SKM-1 (cell line): ENCODE measurements around the gene ITGAL.
"Not testable (repeated sequence)": the region's sequence is repeated elsewhere in the genome, so short reads cannot be mapped to it uniquely, and the experiment has no call there.

ENCODE experiments used
- DNase-seq: peaks from one replicate; lab custom pipeline; 2025; ENCODE audit not compliant: unreplicated experiment; lab: John Stamatoyannopoulos, UW

Gene ITGAL

GRCh38 chr16:30472328-30472942 lies at the start of gene ITGAL:
ITGAL (plus strand) TSS chr16:30472742; CDS start chr16:30472838, 96 bp downstream.
- peak; percentile 88 for DNase-seq

- DNase-seq: no peak
These were observed 44.5 kb upstream of the ITGAL start for GRCh38 chr16:30428055-30428454.

DNA sequence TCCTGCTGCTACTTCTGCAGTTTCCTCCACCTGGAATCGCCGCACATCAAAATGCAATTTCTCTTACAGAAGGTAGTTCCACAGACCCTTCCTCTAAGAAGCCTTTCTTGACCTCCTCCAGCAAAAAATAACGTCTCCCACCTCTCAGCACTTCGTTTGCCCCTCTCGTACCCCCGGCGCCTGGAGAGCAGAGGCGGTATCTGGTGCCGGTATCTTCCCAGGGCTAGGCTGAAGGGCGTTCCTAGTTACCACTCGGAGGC lies 43.2 kb upstream of the ITGAL start:
- DNase-seq: no peak

DNA sequence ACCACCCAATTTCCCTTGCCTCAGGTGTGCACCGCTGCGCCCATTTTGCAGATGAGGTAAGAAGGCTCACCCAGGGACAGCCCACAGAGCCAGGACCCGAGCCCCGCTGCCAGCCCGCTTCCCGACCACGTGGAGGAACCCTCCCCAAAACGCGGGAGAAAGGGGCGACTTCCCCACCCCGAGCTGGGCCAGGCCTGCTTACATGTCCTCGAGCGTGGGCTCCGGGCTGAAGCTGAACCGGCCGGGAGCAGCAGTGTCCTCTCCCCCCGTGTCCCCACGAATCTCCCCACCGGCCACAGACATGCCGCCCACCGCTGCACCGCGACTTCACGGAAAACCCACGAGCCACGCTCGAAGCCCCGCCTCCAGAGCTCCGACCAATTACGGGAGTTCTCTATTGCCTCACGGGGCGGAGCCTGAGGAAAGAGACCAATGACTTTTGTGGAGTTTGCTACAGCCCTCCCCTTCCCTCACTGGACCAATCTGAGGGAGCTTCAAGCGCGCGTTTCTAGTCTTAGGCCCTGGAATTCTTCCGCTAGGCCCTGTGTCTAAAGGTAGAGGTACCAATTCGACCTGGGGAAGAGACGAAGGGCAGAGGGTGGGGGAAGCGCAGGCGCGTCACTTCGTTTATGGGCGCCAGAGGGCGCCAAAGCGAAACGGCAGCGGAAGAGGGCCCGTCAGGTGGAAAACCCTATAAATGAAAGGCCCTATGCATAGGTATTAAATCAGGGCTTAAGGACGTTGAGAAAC lies 42.7 kb upstream of the ITGAL start, which contains the start of gene DCTPP1:
TSS of gene DCTPP1 (minus strand) at position 353 of the 750 bp plus-strand sequence. CDS start at position 303, 50 bp downstream.
- DNase-seq: peak; percentile 99

DNA sequence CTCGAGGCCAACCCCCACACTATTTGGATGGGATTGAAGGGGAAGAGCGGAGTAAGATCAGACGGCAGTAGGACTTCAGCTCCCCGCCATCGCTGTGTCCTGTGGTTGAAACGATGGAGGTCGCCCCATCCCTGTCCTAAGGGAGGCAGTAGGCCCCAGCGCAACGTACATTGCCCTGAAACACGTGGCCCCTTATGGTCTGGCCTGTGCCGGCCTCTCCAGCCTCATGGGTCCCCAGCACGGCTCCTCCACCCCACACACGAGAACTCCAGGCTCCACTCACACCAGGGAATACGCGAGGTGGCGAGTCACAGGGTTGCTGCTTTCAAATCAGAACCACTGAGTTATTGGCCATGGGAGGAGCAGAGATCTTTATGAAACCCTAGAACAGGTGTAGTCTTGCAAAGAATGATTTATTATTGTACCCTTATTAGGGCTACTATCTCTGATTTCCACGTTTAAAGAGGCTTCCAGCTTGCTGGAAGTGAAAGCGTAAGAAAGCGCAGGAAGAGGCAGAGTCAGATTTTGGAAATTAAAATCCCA lies 42.0 kb upstream of the ITGAL start:
- DNase-seq: peak; percentile 79

- no peak for DNase-seq
These were observed 37.7 kb upstream of the ITGAL start for GRCh38 chr16:30434852-30435251.

GRCh38 chr16:30437511-30438046 lies 35.0 kb upstream of the ITGAL start:
- DNase-seq: no peak

DNA sequence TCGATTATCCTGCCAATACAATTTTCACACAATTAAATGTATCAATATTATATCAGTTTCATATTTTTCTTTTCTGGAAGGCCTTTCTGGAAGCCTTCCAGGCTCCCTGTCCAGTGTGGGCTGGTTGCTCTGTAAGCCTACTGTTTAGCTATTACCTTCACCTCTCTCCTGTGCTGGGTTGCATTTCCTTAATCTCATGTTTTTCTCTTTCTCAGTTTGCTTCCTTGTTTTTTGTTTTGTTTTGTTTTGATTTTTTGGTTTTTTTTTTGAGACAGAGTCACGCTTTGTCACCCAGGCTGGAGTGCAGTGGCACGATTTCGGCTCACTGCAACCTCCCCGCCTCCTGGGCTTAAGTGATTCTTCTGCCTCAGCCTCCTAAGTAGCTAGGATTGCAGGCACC lies 33.7 kb upstream of the ITGAL start:
- DNase-seq: no peak

DNA sequence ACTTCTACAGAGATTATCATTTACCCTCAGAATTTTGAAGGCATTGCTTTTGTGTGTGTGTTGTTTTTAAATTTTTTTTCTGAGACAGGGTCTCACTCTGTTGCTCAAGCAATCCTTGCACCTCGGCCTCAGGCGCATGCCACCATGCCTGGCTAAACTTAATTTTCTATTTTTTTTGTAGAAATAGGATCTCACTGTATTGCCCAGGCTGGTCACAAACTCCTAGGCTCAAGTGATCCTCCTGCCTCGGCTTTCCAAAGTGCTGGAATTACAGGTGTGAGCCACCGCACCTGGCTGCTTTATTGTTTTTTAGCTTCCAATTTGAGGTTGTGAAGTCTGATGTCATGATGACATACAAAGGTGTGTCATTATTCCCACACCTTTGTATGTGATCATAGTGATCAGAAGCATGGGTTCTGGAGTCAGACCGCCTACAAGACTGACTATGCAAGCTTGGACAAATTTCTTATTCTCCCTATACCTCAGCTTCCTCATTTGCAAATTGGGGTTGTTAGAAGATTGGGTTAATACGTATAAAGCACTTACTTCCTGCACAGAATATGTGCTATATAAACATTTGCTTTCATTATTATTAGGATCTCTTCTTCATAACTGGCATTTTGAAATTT lies 32.7 kb upstream of the ITGAL start:
- no peak for DNase-seq

DNA sequence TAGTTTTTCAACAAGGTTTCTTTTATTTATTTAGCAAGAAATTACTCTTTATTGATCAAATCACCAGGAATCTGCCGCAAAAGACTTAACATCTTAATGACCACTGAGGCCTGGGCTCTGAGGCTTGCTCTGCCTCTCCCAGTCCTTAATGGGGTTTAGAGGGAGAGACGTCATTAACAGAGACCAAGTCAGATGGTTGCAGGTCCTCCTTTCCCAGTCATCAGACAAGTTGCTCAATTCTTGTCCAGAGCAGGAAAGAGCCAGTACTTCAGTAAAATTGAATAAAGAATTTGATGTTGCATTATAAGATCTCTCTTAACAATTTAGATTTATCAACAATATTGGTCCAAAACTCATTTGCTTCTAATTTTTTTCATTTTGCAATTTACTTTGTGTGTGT lies 28.9 kb upstream of the ITGAL start:
- DNase-seq: no peak

DNA sequence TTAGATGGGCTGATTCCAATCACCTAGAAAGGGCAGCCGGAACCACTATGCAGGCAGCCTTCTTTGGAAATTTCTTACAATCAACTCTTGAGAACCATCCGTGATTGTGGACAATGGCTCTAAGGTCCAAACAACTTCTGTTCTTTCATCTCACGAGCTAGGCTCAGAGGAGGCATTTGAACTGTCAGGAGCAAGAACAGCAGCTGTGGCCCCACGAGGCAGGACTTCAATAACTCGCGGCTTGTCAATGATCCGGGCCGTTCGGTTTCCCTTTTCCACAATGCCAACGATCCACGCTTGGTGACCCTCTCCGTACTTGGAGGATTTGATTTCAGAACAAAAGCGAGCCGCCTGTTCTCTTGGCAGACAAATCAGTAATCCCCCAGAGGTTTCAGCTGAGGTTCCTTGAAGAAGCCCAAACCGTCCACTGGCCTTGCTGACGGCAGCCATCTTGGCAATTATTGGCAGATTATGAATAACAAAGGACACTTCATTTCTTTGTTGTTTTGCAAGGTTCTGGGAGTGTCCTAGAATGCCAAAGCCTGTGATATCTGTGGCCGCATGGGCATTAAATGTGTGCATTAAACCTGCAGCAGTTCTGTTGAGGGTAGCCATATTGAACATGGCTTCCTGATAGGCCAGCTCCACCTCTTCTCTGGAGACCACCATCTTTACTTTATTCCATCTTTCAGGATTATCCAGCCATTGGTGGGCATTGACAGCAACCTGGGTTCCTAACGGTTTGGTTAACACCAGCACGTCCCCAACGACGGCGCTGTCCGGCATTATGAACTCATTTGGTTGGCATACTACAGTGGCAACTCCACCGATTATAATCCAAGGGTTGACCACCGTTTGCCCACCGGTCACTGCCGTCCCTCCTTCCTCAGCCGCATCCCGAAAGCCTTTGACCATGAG lies 28.1 kb upstream of the ITGAL start:
- DNase-seq: no peak

- no peak for DNase-seq
These were observed 27.5 kb upstream of the ITGAL start for GRCh38 chr16:30445149-30445407.

DNA sequence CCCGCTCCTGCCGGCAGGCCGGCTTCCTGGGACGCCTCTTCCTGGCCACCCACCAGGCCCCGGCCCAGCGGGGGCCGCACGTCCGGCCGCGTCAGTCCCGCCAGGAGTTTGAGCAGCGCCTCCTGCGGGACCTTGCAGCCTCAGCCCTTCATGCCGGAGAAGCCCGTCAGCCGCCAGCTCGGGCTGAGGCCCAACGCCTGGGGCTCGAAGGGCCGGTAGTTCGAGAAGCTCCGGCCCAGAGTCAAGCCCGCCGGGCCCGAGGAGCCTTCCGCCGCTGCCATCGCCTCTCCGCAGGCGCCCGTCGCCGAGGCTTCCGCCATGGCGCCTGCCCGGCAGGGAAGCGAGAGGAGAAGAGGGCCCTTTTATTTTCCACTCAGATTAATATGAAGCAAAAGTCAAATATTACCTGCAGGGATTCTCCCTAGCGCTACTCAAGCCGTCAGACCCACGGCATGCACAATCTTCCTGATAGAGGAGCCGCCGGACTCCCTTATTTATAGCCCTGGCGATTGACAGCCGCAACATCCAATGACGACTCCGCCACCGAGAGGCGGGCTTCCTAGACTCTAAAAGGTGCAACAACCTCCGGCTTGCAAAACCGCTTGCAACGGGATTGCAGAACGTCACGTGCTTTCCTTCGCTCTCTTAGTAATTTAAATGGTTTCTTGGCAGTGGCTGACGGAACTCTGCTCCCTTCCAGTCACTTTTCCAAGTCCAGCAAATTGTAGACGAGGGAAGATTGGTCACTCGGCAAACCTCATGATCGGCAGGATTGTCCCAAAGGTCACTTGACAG lies 26.9 kb upstream of the ITGAL start, which contains the start of gene SEPHS2:
TSS of gene SEPHS2 (minus strand) at position 467 of the 795 bp plus-strand sequence. CDS start at position 320, 147 bp downstream.
- DNase-seq: peak; percentile 98

DNA sequence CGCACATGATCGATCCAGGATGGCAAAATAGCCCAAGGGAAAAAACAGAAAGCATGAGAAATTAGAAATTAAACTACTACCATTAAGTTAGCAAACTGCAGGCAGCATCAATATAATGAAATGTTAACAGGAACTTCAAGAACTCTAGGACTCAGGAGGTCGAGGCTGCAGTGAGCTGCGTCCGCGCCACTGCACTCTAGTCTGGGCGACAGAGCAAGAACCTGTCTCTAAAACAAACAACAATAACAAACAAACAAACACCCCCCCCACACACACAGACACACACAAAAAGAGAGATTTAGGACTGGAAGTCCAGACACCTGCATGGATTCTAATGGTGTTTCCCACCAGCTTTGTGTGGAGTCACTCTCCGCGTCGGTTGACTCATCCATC lies 26.3 kb upstream of the ITGAL start:
- DNase-seq: no peak

GRCh38 chr16:30447512-30448226 lies 24.9 kb upstream of the ITGAL start:
- DNase-seq: no peak

GRCh38 chr16:30449116-30449435 lies 23.5 kb upstream of the ITGAL start:
- DNase-seq: no peak

GRCh38 chr16:30452709-30453580 lies 19.6 kb upstream of the ITGAL start:
- DNase-seq: not testable (repeated sequence)

GRCh38 chr16:30456302-30456701 lies 16.2 kb upstream of the ITGAL start:
- no peak for DNase-seq

DNA sequence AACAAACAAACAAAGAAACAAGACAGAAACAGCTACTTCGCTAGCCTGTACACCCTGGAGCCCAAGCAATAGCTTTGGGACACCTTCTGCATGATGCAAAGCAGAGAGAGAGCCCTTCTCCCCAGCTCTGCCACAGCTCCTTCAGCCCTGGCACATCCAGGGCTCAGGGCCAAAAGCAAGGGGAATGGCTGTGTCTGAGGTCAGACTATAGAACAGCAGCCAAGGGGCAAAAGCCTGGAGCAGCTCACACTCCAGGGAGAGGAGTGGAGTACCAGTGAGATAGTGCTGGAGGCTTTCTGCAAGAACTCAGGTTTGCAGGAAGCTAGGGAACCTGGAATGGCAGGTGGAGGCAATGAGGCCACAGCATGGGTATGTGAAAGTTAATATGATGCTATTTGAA lies 15.3 kb upstream of the ITGAL start:
- no peak for DNase-seq
